ENCODE results near the gene TLR6. TPM values are rescaled to one million over a fixed set of nuclear protein-coding genes. Genes with fewer than 3 reads are reported as not detected.

Gene TLR6
- total RNA-seq, 2 donors from 2014 or later: 3.6 to 3.8 TPM

- Mint-ChIP-seq H3K4me3 (no peak overlapping the region), H3K4me1 (ENCODE audit: low read depth) (peaks cover 36% of the 10 kb centered on the region), H3K36me3 (ENCODE audit: insufficient read depth in 2 of 2) (no peaks in the 10 kb centered on the region), H3K27me3 (ENCODE audit: low read depth) (no peaks in the 10 kb centered on the region), H3K27ac (no peak overlapping the region), H3K9me3 (no peaks in the 10 kb centered on the region)
- ATAC-seq (replicated peaks in 1 of 2) (no peak), DNase-seq (no peak)
Observed at GRCh38 chr4:38859501-38859900, 2.9 kb upstream of the TLR6 start.

DNA sequence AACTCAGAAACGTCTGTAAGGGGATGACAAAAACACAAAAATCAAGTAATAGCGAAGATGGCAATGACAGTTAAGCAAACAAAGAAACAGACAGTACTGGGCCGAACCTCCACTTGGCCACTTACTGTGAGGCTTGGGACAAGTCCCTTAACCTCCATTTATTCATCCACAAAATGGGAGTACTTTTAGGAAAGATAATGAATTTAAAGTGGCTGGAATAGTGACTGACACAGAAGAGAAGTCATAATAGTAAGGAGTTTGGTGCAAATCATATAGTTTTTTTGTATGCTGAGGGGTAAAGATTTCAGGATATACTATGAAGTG, 1.4 kb upstream of the TLR6 start:
- Mint-ChIP-seq H3K27ac (peak overlapping the region; percentile 99), H3K27me3 (ENCODE audit: low read depth) (no peaks in the 10 kb centered on the region), H3K4me3 (peak overlapping the region; percentile 69 to 71), H3K4me1 (ENCODE audit: low read depth) (peaks cover 36% of the 10 kb centered on the region), H3K9me3 (no peaks in the 10 kb centered on the region), H3K36me3 (ENCODE audit: insufficient read depth in 2 of 2) (no peaks in the 10 kb centered on the region)
- DNase-seq (no peak), ATAC-seq (replicated peaks in 1 of 2) (no peak)

- Mint-ChIP-seq H3K27ac (peak overlapping the region; percentile 99), H3K4me1 (ENCODE audit: low read depth) (peaks cover 36% of the 10 kb centered on the region), H3K4me3 (peak overlapping the region; percentile 69 to 71), H3K36me3 (ENCODE audit: insufficient read depth in 2 of 2) (no peaks in the 10 kb centered on the region), H3K27me3 (ENCODE audit: low read depth) (no peaks in the 10 kb centered on the region), H3K9me3 (no peaks in the 10 kb centered on the region)
- DNase-seq (peak; percentile 35 to 41), ATAC-seq (replicated peaks in 1 of 2) (peak; percentile 84 to 86)
Observed at GRCh38 chr4:38857354-38858096, 908 bp upstream of the TLR6 start.

DNA sequence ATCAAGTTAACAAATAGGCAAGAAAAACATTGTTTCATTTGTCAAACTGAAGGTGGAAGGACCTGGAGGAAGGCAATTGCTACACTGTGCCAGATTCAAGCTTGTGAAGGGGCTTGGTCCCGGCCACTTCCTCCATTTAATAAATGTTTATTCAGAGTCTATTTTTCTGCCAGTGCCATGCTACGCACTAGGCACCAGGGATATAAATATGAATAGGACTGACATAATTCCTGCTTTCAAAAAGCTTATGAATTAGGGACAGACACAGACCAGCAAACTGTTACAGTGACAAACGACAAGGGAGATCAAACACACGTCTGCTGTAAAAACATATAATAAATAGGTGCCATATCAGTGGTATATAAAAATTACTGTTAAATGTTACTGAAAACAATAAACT, 571 bp downstream of the TLR6 start:
- Mint-ChIP-seq H3K27ac (peak overlapping the region; percentile 99), H3K4me1 (ENCODE audit: low read depth) (peaks cover 36% of the 10 kb centered on the region), H3K27me3 (ENCODE audit: low read depth) (no peaks in the 10 kb centered on the region), H3K36me3 (ENCODE audit: insufficient read depth in 2 of 2) (peaks cover 0 to 2% of the 10 kb centered on the region in 2 donors), H3K4me3 (peak overlapping the region; percentile 69 to 98), H3K9me3 (peaks cover 0 to 2% of the 10 kb centered on the region in 2 donors)
- no peak for ATAC-seq (replicated peaks in 1 of 2)
- DNase-seq: no peak

- H3K4me3 Mint-ChIP-seq: peak overlapping the region; percentile 69 to 98
- peak overlapping the region; percentile 99 for H3K27ac Mint-ChIP-seq
- H3K4me1 Mint-ChIP-seq (ENCODE audit: low read depth): peaks cover 36% of the 10 kb centered on the region
- ATAC-seq (replicated peaks in 1 of 2) (no peak), DNase-seq (no peak)
- no peaks in the 10 kb centered on the region for H3K27me3 Mint-ChIP-seq (ENCODE audit: low read depth)
- peaks cover 1 to 2% of the 10 kb centered on the region in 2 donors for H3K36me3 Mint-ChIP-seq (ENCODE audit: insufficient read depth in 2 of 2)
- peaks cover 0 to 2% of the 10 kb centered on the region in 2 donors for H3K9me3 Mint-ChIP-seq
Observed at GRCh38 chr4:38855466-38855865, 1.2 kb downstream of the TLR6 start.

DNA sequence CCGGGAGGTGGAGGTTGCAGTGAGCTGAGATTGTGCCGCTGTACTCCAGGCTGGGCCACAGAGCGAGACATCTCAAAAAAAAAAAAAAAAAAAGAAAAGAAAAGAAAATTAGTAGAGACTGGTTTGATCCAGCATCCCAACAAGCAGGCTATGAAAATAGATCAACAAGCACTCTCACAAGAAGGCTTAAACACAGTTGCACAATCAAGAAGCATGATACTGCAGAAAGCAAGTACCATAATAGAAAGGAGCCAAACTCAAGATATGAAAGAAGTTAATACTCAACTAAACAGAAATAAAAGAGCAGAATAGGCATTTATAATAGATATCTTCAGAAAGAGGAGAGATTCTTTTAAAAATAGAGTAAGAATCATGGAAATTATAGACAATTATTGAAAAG, 10.6 kb downstream of the TLR6 start:
- ATAC-seq (replicated peaks in 1 of 2): no peak
- H3K36me3 Mint-ChIP-seq (ENCODE audit: insufficient read depth in 2 of 2): peaks cover 8 to 19% of the 10 kb centered on the region in 2 donors
- no peak for DNase-seq
- no peaks in the 10 kb centered on the region for H3K4me1 Mint-ChIP-seq (ENCODE audit: low read depth)
- H3K9me3 Mint-ChIP-seq: peaks cover 11 to 12% of the 10 kb centered on the region in 2 donors
- H3K27me3 Mint-ChIP-seq (ENCODE audit: low read depth): no peaks in the 10 kb centered on the region
- H3K4me3 Mint-ChIP-seq: no peak overlapping the region
- H3K27ac Mint-ChIP-seq: no peak overlapping the region

GRCh38 chr4:38842994-38843393, 13.6 kb downstream of the TLR6 start:
- H3K4me3 Mint-ChIP-seq: no peak overlapping the region
- peaks cover 9% of the 10 kb centered on the region for H3K4me1 Mint-ChIP-seq (ENCODE audit: low read depth)
- peaks cover 1 to 2% of the 10 kb centered on the region in 2 donors for H3K36me3 Mint-ChIP-seq (ENCODE audit: insufficient read depth in 2 of 2)
- H3K27me3 Mint-ChIP-seq (ENCODE audit: low read depth): no peaks in the 10 kb centered on the region
- no peaks in the 10 kb centered on the region for H3K9me3 Mint-ChIP-seq
- no peak overlapping the region for H3K27ac Mint-ChIP-seq
- DNase-seq (no peak), ATAC-seq (replicated peaks in 1 of 2) (no peak)

- Mint-ChIP-seq H3K27ac (peak overlapping the region; percentile 85), H3K36me3 (ENCODE audit: insufficient read depth in 2 of 2) (peaks cover 5 to 16% of the 10 kb centered on the region in 2 donors), H3K27me3 (ENCODE audit: low read depth) (no peaks in the 10 kb centered on the region), H3K4me1 (ENCODE audit: low read depth) (peaks cover 25% of the 10 kb centered on the region), H3K4me3 (peak overlapping the region; percentile 19 to 86), H3K9me3 (peaks cover 7 to 8% of the 10 kb centered on the region in 2 donors)
- no peak for DNase-seq
- ATAC-seq (replicated peaks in 1 of 2): peak; percentile 50 to 54
Observed at GRCh38 chr4:38837849-38838248, 18.8 kb downstream of the TLR6 start.

GRCh38 chr4:38837334-38837733, 19.3 kb downstream of the TLR6 start:
- DNase-seq (no peak), ATAC-seq (replicated peaks in 1 of 2) (peak; percentile 51 to 58)
- Mint-ChIP-seq H3K36me3 (ENCODE audit: insufficient read depth in 2 of 2) (peaks cover 5 to 16% of the 10 kb centered on the region in 2 donors), H3K9me3 (peaks cover 7 to 8% of the 10 kb centered on the region in 2 donors), H3K27ac (peak overlapping the region; percentile 85), H3K4me1 (ENCODE audit: low read depth) (peaks cover 25% of the 10 kb centered on the region), H3K27me3 (ENCODE audit: low read depth) (no peaks in the 10 kb centered on the region), H3K4me3 (peak overlapping the region; percentile 19 to 86)

GRCh38 chr4:38834570-38834969, 22.0 kb downstream of the TLR6 start:
- Mint-ChIP-seq H3K9me3 (peaks cover 7 to 8% of the 10 kb centered on the region in 2 donors), H3K4me3 (no peak overlapping the region), H3K36me3 (ENCODE audit: insufficient read depth in 2 of 2) (peaks cover 5 to 16% of the 10 kb centered on the region in 2 donors), H3K27me3 (ENCODE audit: low read depth) (no peaks in the 10 kb centered on the region), H3K4me1 (ENCODE audit: low read depth) (peaks cover 25% of the 10 kb centered on the region), H3K27ac (no peak overlapping the region)
- DNase-seq (no peak), ATAC-seq (replicated peaks in 1 of 2) (no peak)

DNA sequence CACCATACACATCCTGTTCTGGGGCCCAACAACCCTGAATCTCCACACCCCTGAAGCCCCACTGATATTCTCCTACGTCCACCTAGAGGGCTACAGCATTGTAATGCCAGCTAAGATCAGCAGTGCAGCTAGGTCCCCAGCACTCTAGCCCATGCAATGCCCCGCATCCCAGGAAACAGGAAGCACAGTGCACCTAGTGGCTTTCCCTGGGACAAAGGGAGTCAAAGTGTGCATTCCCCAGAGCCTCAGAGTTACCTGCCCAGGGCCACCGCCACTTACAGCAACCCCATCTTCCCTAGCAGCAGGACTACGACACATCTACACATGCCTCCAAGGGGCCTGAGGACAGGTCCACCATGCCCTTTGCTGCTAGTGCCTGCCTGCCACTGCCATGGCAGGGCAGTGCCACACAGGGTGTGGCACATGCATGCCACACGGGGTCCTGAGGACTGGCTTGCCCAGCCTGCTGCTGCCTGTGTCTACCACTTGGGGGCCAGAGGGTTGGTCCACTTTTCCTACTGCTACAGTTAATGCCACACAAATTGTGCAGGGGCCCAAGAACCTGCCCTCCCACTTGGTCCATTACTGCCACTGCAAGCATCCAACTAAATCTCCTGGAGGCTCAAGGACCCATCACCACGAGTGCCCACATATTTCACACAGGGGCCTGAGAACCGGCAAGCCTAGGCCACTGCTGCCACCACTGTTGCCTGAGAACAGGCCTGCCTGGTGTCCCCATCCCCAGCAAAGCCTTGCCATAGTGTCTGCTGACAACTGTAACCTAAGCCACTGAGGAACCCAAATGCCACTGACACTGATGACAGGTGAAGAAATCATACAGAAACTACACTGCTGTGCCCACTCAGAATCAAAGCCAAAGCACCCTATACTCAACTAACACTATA, 23.7 kb downstream of the TLR6 start:
- no peak overlapping the region for H3K27ac Mint-ChIP-seq
- peaks cover 7 to 8% of the 10 kb centered on the region in 2 donors for H3K9me3 Mint-ChIP-seq
- peaks cover 15% of the 10 kb centered on the region for H3K4me1 Mint-ChIP-seq (ENCODE audit: low read depth)
- no peak overlapping the region for H3K4me3 Mint-ChIP-seq
- no peaks in the 10 kb centered on the region for H3K27me3 Mint-ChIP-seq (ENCODE audit: low read depth)
- no peak for DNase-seq
- H3K36me3 Mint-ChIP-seq (ENCODE audit: insufficient read depth in 2 of 2): peaks cover 5 to 16% of the 10 kb centered on the region in 2 donors
- ATAC-seq (replicated peaks in 1 of 2): no peak

GRCh38 chr4:38832206-38832605, 24.4 kb downstream of the TLR6 start:
- Mint-ChIP-seq H3K4me3 (no peak overlapping the region), H3K27me3 (ENCODE audit: low read depth) (no peaks in the 10 kb centered on the region), H3K9me3 (peaks cover 7 to 8% of the 10 kb centered on the region in 2 donors), H3K27ac (no peak overlapping the region), H3K36me3 (ENCODE audit: insufficient read depth in 2 of 2) (peaks cover 5 to 16% of the 10 kb centered on the region in 2 donors), H3K4me1 (ENCODE audit: low read depth) (peaks cover 8% of the 10 kb centered on the region)
- ATAC-seq (replicated peaks in 1 of 2) (no peak), DNase-seq (no peak)

- H3K4me1 Mint-ChIP-seq (ENCODE audit: low read depth): peaks cover 5% of the 10 kb centered on the region
Observed at GRCh38 chr4:38831653-38832052, 25.0 kb downstream of the TLR6 start.

More at GRCh38 chr4:38831653-38832052, 25.0 kb downstream of the TLR6 start:
- Mint-ChIP-seq H3K27ac (no peak overlapping the region), H3K36me3 (ENCODE audit: insufficient read depth in 2 of 2) (peaks cover 5 to 16% of the 10 kb centered on the region in 2 donors), H3K27me3 (ENCODE audit: low read depth) (no peaks in the 10 kb centered on the region), H3K9me3 (peaks cover 6 to 7% of the 10 kb centered on the region in 2 donors), H3K4me3 (no peak overlapping the region)
- ATAC-seq (replicated peaks in 1 of 2) (no peak), DNase-seq (no peak)
